ENCODE measurements around the gene TMEM100. TPM values are rescaled to one million over a fixed set of nuclear protein-coding genes. Genes with fewer than 3 reads are reported as not detected.

TMEM100 gene
- total and polyA plus RNA-seq, 2 of the 8 experiments (the other 6 are each of a cell fraction or from before 2014, with no cell fraction given): 0.36 to 0.48 TPM

- H3K4ac ChIP-seq (replicated peaks; ENCODE audit: insufficient read length, low read depth, low read length): no peak overlapping the region
- no peak overlapping the region for H3K27ac ChIP-seq (ENCODE audit: low read depth, low read length)
- H3K14ac ChIP-seq (ENCODE audit: insufficient read length): no peak overlapping the region
- no peak overlapping the region for H4K91ac ChIP-seq (replicated peaks; ENCODE audit: insufficient read length, low read length)
- TF ChIP-seq RFX5 (IDR thresholded peaks at IDR 0.05; ENCODE audit: borderline replicate concordance, low read depth, low read length) (no peak), SP2 (IDR thresholded peaks at IDR 0.05; ENCODE audit: low read length) (no peak), SIX5 (IDR thresholded peaks at IDR 0.05; ENCODE audit: low read depth, low read length) (no peak), SRF (IDR thresholded peaks at IDR 0.05; ENCODE audit: low read depth, low read length) (no peak), EZH2 (IDR thresholded peaks at IDR 0.05; ENCODE audit: low read depth, low read length, severe bottlenecking) (no peak), KDM1A (IDR thresholded peaks at IDR 0.05; ENCODE audit: borderline replicate concordance, low read length) (no peak), ASH2L (IDR thresholded peaks at IDR 0.05; ENCODE audit: low read length) (no peak), CBX5 (IDR thresholded peaks at IDR 0.05; ENCODE audit: low read depth, low read length) (no peak), SIRT6 (IDR thresholded peaks at IDR 0.05; ENCODE audit: low read length) (no peak), CHD1 (IDR thresholded peaks at IDR 0.05; ENCODE audit: low read depth, low read length) (no peak), RAD21 (IDR thresholded peaks at IDR 0.05 in 1 of 2, conservative IDR thresholded peaks at IDR 0.05 in 1 of 2; ENCODE audit: low read depth in 2 of 2, low read length in 2 of 2) (no peak)
- H3K36me3 ChIP-seq (ENCODE audit: control insufficient read depth in 2 of 4, insufficient read depth in 4 of 4, low read length in 3 of 4): no peaks in the 10 kb centered on the region
- H2AFZ ChIP-seq (ENCODE audit: low read length): no peak overlapping the region
- no peaks in the 10 kb centered on the region for H3K9me3 ChIP-seq (ENCODE audit: insufficient read depth in 2 of 2, low read depth in 1 of 2, low read length in 1 of 2)
- H3K23ac ChIP-seq (ENCODE audit: insufficient read length): no peak overlapping the region
- 95% methylated on average over 8 of the region's 8 CpGs; no CpG with 5 or more reads in 1 of the 2 experiments for WGBS, 2 experiments (ENCODE audit: extremely low coverage in 1 of 2, insufficient coverage in 1 of 2, insufficient read length in 1 of 2, insufficient replicate concordance in 2 of 2, low coverage in 1 of 2, low lambda C conversion rate in 2 of 2, missing lambda C conversion rate in 1 of 2)
- no peak overlapping the region; a peak in 1 of 4 replicates for H3K4me2 ChIP-seq (ENCODE audit: insufficient read depth in 1 of 2, low read depth in 2 of 2, low read length in 2 of 2)
- H3K4me3 ChIP-seq (ENCODE audit: extremely low read depth in 1 of 4, insufficient read depth in 2 of 4, low read depth in 3 of 4, low read length in 4 of 4): no peak overlapping the region
- no peak overlapping the region for H4K8ac ChIP-seq (ENCODE audit: extremely low read depth, insufficient read depth, low read length)
- no peak for DNase-seq (ENCODE audit: low read depth in 1 of 2, low spot score in 2 of 2)
- no peak overlapping the region for H2BK15ac ChIP-seq (ENCODE audit: low read length)
- H3K23me2 ChIP-seq (ENCODE audit: low read depth, low read length): no peaks in the 10 kb centered on the region
- POLR2A ChIA-PET (ENCODE audit: partially characterized antibody): interaction anchor here (1.4 kb wide), 1 partner anchor 18 kb away, joined by 4 read pairs; no protein-coding TSS in a partner anchor
- H3K79me2 ChIP-seq (ENCODE audit: control insufficient read depth in 1 of 2, insufficient read depth in 2 of 2, low read length in 2 of 2): no peaks in the 10 kb centered on the region
- FAIRE-seq: no peak
- H2BK20ac ChIP-seq (ENCODE audit: low read length): no peak overlapping the region
- no peak overlapping the region for H2BK120ac ChIP-seq (replicated peaks; ENCODE audit: low read depth, low read length)
- no peaks in the 10 kb centered on the region for H4K20me1 ChIP-seq (replicated peaks in 1 of 2; ENCODE audit: control insufficient read depth in 1 of 2, insufficient read depth in 2 of 2, low read length in 2 of 2)
- H3K4me1 ChIP-seq (replicated peaks in 1 of 4; ENCODE audit: control insufficient read depth in 3 of 4, insufficient read depth in 4 of 4, low read length in 3 of 4): peaks cover 3 to 9% (median 4%) of the 10 kb centered on the region in 4 experiments; a peak in 5 of 7 replicates
- no peaks in the 10 kb centered on the region for H3K79me1 ChIP-seq (ENCODE audit: low read depth, low read length)
- no peak overlapping the region for H2AK5ac ChIP-seq (ENCODE audit: low read depth, low read length)
- CTCF ChIA-PET (ENCODE audit: partially characterized antibody): interaction anchor here (0.9 to 2.3 kb wide), 7 partner anchors 9 to 141 kb away, joined by 3 to 24 read pairs (median 5); no protein-coding TSS in a partner anchor
- H3K27me3 ChIP-seq (replicated peaks in 1 of 4; ENCODE audit: control insufficient read depth in 3 of 4, extremely low read depth in 1 of 4, insufficient read depth in 3 of 4, low read length in 3 of 4): no peaks in the 10 kb centered on the region
- H2BK12ac ChIP-seq (ENCODE audit: low read depth, low read length): no peak overlapping the region
- H3K18ac ChIP-seq (ENCODE audit: extremely low read depth, low read length): no peak overlapping the region
- no peak overlapping the region for H3K56ac ChIP-seq (replicated peaks; ENCODE audit: insufficient read length, low read depth, low read length)
- H3K9ac ChIP-seq (replicated peaks in 1 of 4; ENCODE audit: extremely low read depth in 1 of 4, low read depth in 3 of 4, low read length in 3 of 4): no peak overlapping the region
- no peak overlapping the region for H4K5ac ChIP-seq (ENCODE audit: insufficient read length, low read depth, low read length)
- H2BK5ac ChIP-seq (ENCODE audit: low read depth, low read length): no peak overlapping the region
Measured at GRCh38 chr17:55708175-55708974, 14.3 kb downstream of the TMEM100 start.

Measured in H1 (cell line).